ENCODE measurements around the gene ANKRD55.
"Not testable (repeated sequence)": the region's sequence is repeated elsewhere in the genome, so short reads cannot be mapped to it uniquely, and the experiment has no call there.

The ANKRD55 gene

GRCh38 chr5:56102889-56103288, 130.2 kb downstream of the ANKRD55 start:
- DNase-seq (ENCODE audit: low read depth, low spot score): no peak

GRCh38 chr5:56102207-56102606, 130.9 kb downstream of the ANKRD55 start:
- DNase-seq (ENCODE audit: low read depth, low spot score): not testable (repeated sequence)

DNA sequence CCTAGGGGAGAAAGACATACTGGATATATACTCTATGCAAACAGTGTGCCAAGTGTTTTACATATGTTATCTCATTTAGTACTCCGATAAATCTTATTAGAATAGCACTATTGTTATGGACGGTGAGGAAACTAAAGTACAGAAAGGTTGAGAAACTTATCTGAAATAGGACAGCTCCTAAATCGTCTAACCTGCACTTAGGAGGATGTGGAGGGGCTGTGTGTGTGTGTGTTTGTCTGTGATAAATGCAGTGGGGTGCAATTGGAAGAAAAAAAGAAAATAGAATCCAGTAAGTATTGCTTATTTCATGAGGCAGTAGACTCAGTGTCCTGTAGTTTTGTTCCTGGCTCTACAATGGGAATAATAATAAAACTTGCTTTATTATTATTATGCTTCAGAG, 131.9 kb downstream of the ANKRD55 start:
- no peak for DNase-seq (ENCODE audit: low read depth, low spot score)

GRCh38 chr5:56100439-56101176, 132.5 kb downstream of the ANKRD55 start:
- no peak for DNase-seq (ENCODE audit: low read depth, low spot score)

GRCh38 chr5:56099346-56099745, 133.8 kb downstream of the ANKRD55 start:
- DNase-seq (ENCODE audit: low read depth, low spot score): no peak

DNA sequence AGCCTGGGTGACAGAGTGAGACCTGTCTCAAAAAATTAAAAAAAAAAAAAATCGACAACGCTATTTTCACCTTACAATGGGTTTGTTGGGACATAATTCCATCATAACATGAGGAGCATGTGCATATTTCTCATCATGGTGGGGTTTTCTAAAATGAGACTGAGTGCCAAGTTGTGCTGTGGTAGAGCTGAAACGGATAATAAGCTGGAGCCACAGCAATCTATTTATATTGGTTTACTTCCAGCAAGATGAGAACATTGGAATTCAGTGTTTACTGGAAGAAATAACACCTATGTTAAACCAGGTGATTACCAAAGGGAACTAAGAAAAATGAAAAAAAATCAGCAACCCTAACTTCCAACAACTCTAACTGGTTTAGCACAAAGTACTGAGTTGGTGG, 136.1 kb downstream of the ANKRD55 start:
- DNase-seq (ENCODE audit: low read depth, low spot score): no peak

DNA sequence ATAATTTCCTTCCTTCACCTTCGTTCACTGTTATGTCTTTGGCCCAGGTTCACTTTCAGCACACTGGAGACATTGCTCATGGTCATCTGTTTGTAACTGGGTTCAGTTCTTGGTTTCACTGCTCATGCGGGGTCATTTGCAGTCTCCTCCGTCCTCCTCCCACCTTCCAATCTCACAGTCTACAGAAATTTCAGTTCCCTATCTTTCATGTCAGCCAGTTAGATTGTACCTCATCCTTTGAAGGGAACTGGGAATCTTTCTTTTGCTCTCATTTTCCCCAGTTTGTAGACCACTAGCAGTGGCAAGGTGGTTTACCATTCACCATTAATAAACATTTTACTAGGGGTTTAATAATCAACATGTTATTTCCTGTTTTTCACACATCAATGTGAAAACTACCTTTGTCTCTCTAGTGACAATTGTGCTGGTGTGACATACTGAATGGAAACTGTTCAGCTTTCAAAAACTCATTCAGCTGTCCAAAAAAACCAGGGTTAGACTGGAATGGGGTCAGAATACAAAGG, 137.5 kb downstream of the ANKRD55 start:
- DNase-seq (ENCODE audit: low read depth, low spot score): no peak

- no peak for DNase-seq (ENCODE audit: low read depth, low spot score)
Observed at GRCh38 chr5:56094579-56095361, 138.4 kb downstream of the ANKRD55 start.

DNA sequence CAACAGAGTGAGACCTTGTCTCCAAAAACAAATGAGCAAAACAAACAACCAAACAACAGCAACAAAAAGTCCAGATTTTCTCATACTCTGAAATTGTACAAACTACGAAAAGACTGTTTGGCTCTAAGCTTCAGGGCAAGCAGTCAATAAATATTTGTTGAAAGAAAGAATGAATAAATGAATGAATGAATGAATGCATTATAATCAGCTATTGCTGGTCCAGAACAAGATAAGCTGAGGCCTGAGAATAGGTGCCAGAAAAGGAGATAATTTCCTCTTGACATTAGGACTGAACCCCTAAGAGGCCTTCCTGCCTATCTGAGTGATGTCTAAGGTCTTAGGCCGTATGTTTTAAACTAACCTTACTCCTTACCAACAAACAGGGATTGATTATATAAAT, 139.2 kb downstream of the ANKRD55 start:
- no peak for DNase-seq (ENCODE audit: low read depth, low spot score)

- DNase-seq (ENCODE audit: low read depth, low spot score): no peak
Observed at GRCh38 chr5:56092115-56092514, 141.0 kb downstream of the ANKRD55 start.

GRCh38 chr5:56091664-56092063, 141.5 kb downstream of the ANKRD55 start:
- DNase-seq (ENCODE audit: low read depth, low spot score): no peak

DNA sequence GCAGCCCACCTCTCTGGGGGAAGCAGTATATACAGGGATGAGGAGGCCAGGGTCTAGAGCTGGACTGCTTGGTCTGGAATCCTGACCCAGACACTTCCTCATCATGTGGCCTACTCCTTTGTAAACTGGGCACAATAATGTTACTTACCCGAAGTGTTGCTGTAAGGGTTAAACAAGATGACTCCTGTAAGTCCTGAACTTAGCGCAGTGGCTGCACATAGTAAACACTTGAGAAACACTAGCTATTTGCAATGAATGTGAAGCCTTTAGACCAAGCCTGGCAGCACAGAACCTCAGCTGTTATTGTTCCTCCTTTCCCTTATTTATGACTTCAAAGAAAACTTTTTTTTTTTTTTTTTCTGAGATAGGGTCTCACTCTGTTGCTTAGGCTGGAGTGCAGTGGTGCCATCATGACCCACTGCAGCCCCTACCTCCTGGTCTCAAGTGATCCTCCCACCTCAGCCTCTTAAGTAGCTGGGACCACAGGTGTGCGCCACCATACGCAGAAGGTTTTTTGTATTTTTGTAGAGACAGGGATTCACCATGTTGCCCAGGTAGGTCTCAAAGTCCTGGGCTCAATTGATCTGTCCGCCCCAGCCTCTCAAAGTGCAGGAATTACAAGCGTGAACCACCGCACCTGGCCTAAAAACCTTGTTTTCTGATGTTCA, 142.2 kb downstream of the ANKRD55 start:
- DNase-seq (ENCODE audit: low read depth, low spot score): no peak

DNA sequence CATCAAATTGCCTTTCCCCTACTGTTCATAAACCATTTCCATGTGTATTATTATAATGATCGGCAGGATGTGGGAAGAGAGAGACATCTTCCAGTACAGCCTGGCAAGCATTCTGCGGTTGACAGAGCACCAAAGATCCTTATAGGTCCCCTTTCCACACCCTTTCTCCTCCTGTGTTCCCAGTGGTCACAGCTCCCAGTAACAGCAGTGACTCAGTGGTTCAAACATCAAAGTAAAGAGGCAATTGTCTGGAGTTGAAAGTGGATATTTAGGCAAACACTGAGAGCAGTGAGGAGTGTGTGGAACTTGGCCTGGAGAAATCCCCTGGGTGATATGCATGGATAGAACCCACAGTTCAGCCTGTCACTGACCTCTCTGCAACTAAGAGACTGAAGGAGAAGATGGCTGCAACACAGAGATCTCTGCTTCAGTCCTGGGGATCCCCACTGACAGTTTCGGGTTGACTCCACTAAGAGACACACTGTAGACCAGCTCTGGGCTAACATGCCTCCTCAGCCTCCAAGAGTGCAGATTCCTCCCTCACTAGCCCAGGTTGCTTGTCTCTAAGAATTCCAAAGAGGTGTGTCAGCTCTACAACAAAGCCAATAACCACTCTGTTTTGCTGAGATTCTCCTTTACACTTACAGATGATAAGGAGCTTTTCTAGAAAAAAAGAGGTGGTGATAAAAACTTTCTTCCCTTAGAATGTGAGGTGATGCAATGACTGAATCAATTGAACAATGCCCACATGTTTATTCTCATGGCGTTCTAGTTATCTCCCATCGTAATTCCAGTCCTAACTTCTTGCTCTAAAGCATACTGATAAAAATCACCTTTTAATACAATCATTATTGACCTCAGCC, 143.9 kb downstream of the ANKRD55 start:
- no peak for DNase-seq (ENCODE audit: low read depth, low spot score)

- DNase-seq (ENCODE audit: low read depth, low spot score): no peak
Observed at GRCh38 chr5:56088431-56088949, 144.6 kb downstream of the ANKRD55 start.

DNA sequence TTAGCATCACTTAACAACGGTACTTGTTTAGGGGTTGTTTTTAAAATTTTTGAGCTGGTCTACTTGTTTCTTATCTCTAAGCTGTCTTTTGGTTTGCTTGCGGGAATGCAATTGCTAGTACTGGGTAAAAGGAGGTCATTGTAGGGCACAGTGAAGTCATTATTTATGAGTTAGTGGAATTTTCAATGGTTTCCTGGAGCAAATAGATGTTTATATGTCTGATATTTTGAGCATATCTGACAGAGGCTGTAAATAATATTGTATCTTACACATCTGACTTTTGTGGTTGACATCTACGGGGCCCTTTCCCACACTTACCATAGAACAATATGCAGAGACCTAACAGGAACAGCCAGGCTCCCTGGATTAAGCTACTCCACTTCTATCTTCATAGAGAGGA, 147.9 kb downstream of the ANKRD55 start:
- DNase-seq (ENCODE audit: low read depth, low spot score): no peak

GRCh38 chr5:56083286-56083854, 149.8 kb downstream of the ANKRD55 start:
- DNase-seq (ENCODE audit: low read depth, low spot score): no peak

- DNase-seq (ENCODE audit: low read depth, low spot score): not testable (repeated sequence)
Observed at GRCh38 chr5:56081053-56081642, 152.0 kb downstream of the ANKRD55 start.

DNA sequence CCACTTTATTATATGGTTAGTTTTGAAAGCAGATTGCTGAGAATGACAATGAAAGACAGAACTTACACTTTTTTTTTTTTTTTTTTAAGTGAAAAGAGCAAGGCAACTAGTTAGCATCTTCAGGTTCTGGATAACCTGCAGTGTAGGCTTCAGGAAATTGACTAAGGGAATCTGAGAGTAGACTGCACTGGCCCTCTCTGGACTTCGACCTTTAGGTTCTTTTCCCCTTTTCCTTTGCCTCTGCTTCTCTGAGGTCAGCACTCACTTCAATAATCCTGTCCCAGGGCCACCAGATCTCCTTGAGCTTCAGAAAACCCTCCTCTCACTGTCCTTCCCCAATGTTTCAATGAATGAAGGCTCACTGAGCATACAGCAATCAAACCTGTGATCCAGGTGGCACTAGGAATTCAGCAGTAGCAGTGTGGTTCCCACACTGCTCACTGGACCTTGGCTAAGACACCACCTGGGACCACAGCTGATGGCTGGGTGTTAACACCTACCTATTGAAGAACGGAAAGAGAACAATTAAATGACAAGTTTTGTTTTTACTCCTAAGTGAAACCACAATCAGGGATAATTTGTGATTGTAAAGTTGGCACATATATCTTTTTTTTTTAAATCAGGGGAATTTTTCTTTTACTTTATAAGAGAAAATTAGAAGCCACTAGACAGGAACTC, 152.6 kb downstream of the ANKRD55 start:
- DNase-seq (ENCODE audit: low read depth, low spot score): no peak

- not testable (repeated sequence) for DNase-seq (ENCODE audit: low read depth, low spot score)
Observed at GRCh38 chr5:56079157-56079500, 154.0 kb downstream of the ANKRD55 start.

All from smooth muscle cell of the brain vasculature (primary cell).